GM12801 (cell line): ENCODE results near the gene ANKRD33.

Experiments used
- CTCF ChIP-seq: IDR thresholded peaks from one replicate; pipeline ENCODE4 v1.5.1; 2011; ENCODE audit warnings: control low read depth; ENCODE audit not compliant: insufficient read length; ENCODE audit errors: extremely low read depth

ANKRD33 gene

GRCh38 chr12:51921017-51921725 is 33.3 kb downstream of the ANKRD33 start:
- no peak for TF ChIP-seq CTCF

GRCh38 chr12:51922146-51922545 is 34.2 kb downstream of the ANKRD33 start:
- TF ChIP-seq CTCF: no peak

GRCh38 chr12:51922762-51923505 is 35.0 kb downstream of the ANKRD33 start:
- no peak for TF ChIP-seq CTCF

- TF ChIP-seq CTCF: no peak
Observed at GRCh38 chr12:51923506-51924365, 35.8 kb downstream of the ANKRD33 start.

GRCh38 chr12:51924551-51925319 is 36.8 kb downstream of the ANKRD33 start:
- no peak for TF ChIP-seq CTCF

GRCh38 chr12:51925346-51926063 is 37.6 kb downstream of the ANKRD33 start:
- TF ChIP-seq CTCF: no peak
